ENCODE data around the gene KANSL3. TPM values are rescaled to one million over a fixed set of nuclear protein-coding genes. Genes with fewer than 3 reads are reported as not detected.
"Not testable (repeated sequence)": the region's sequence is repeated elsewhere in the genome, so short reads cannot be mapped to it uniquely, and the experiment has no call there.

Gene KANSL3
- total RNA-seq (ENCODE audit: insufficient read depth, low replicate concordance), result 28.2 TPM

DNA sequence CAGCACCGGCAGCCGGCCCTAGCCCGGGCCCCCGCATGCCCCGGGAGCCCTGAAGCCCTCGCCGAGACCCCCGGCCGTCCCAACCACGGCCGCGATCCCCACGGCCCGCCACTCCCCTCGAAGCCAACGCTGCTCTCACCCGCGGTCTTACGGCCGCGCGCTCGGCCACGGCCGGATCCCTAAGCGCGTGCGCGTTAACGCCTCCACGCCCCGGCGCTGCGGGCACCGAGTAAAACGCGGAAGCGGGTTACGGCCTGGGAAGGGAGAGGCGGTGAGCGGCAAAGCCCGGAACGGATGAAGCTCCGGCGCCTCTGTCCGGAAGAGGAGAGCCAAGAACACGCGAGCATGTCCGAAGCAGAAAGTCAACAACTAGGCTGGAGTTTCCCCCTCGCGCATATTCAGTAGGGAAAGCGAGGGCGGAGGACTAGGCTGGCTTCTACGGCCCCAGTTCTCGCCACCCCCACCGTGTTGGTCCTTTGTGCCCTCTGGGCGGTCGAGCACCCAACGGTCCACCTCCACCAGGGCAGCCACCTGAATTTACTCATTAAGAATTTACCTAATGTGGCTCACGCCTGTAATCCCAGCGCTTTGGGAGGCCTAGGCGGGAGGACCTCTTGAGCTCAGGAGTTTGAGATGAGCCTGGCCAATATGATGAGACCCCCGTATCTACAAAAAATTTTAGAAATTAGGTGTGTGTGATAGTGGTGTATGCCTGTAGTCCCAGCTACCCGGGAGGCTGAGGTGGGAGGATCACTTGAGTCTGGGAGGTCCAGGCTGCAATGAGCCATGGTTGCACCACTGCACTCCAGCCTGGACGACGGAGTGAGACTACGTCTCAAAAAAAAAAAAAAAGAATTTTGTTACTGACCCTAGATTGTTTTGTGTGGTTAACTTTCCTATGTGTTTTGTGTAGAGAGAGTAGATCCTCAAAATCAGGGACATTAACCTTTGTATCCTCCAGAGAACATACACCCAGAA lies at the start of gene KANSL3:
TSS of gene KANSL3 (minus strand) at position 169 of the 978 bp plus-strand sequence. CDS start 1,177 bp downstream, outside the sequence.
- peak; percentile 96 for DNase-seq (ENCODE audit: low spot score)

DNA sequence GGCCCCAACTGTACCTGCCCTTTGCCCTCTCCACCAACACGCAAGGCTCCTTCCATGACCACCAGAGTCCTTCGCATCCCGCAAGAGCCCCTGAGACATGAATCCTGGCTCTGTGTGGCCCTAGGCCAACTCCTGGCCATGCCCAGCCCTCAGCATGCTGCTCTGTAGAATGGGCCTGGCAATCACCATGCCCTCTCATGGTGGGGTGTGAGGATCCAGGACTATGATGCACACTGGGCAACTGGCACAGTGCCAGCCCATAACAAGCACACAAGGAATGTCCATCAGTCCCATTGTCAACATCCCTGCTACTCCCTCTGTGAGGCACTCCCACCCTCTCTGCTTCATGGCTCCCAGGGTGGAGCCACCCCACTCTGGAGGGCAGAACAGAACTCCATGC lies 49.2 kb upstream of the KANSL3 start:
- DNase-seq (ENCODE audit: low spot score), result no peak

DNA sequence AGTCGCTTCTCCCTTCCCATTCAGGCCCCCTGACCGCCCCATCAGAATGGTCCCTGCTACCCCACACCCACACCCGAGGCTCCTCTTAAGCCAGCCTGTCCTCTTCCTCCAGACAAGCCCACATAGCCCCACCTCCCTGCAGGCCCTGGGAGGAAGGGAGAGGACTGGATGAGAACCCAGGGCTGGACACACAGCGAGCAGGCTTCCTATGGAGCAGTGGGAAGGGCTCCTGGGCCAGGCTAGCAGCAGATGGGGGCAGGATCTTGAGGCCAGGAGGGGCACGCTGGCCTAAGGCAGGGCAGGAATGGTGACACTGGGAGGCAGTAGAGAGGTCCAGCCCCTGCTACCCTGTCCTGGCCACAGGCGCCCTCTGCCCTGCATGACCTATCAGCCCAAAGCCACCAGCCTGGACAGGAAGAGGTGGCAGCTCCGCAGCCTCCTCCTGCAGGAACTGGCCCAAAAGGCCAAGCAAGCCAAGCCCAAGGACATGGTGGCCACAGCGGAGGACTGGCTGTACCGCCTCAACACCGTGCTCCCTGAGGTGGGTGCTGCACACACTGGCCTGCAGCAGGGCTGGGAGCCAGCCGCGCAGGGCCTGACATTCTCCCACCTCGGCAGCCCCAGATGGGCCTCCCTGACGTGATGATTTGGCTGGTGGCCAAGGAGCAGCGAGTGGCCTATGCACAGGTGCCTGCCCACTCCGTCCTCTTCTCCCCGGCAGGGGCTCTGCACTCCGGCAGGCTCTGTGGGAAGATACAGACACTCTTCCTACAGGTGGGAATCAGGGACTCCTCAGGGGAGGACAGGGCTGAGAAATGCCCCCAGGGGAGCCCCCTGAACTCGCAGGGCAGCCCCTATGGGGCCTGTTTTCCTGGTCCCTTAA lies 47.7 kb upstream of the KANSL3 start:
- peak; percentile 91 for DNase-seq (ENCODE audit: low spot score)

DNA sequence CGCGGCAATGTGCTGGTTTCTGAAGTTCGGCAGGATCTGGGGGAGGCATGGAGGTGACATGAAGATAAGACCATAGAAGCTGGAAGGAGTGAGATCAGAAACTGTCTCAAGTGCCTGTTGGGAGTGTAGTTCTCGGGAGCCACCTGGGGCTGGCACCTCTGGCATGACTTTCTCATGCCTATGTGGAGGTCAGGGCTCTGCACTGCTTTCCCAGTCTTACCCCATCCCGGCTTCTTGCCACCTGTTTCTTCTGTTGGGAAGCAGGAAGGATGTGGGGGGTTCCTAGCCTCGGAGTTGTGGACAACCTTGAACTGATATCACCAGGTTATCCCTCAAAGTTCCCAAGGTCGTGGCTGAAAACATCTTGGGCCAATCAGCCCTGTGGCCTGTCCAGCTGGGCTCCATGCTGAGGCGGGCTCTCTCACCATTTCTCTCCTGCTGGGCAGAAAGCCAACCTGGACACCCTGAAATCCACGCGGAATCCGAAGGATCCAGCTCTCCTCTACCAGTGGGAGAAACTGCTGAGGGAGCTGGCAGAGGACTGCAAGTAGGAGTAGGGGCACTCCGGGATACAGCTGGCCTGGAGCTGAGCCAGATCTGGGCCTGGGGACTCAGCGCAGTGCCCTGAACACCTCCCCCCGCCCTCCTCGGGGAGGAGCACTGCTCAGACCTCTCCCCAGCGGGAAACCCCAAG lies 46.9 kb upstream of the KANSL3 start:
- peak; percentile 74 for DNase-seq (ENCODE audit: low spot score)

DNA sequence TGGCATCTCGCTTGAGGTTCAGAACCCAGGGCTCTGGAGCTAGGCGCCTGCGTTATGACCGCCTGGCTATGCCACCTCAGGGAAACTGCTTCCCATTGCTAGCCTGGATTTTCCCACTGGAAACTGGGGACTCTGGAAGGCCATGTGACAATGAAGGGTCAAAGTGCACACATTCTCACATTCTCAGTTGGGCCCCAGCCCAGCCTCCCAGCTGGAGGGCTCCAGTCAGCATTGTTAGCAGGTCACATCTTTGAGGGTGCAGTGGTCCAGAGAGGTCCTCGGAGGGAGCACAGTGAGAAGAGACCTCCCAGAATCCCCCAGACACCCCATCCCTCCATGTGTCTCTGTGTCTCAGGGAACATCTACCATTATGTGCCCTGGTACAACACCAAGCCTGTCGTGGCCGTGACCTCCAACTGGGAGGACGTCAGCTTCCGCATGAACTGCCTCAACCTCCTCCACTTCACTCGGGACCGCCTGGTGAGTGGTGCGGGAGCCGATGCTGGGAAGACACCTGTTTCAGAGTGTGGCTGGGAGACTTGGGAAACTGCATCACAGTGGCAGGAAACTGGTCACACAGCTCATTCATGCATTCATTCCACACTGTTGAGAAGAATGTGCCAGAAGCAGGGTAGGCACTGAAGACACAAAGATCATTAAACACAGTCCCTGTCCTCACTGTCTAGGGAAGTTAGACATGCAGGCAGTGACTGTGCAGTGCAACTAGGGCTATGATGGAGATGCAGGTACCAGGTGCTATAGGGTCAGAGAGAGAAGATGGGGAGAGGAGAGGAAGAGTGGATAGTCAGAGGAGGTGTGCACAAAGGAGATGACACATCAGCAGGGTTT lies 46.1 kb upstream of the KANSL3 start:
- no peak for DNase-seq (ENCODE audit: low spot score)

DNA sequence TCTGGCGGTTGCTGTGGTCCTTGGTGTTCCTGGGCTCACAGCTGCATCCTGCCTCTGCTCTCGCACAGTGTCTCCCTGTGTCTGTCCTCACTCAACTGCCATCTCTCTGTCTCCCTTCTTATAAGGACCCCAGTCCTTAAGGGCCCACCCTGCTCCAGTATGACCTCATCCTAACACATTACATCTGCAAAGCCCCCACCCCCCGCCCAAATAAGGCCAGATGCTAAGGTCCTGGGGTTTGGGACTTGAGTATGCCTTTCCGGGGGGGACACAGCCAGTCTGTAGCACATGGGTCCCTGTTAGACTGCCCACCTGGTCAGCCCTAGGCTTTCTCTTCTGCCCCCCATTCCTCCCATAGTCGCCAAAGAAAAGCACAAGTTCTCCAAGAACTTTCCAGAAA lies 45.2 kb upstream of the KANSL3 start:
- DNase-seq (ENCODE audit: low spot score), result no peak

DNA sequence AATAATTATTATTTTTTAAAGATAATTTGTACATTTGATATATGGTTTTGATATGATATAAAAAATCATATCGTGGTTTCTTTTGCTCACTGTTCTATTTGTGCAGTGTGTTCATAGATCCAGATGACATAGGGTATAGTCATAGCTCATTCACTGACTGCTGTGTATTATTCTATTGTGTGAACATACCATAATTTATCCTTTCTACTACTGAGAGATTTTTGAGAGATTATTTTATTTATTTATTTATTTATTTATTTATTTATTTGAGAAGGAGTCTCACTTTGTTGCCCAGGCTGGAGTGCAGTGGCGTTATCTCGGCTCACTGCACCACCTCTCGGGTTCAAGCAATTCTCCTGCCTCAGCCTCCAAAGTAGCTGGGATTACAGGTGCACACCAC lies 43.4 kb upstream of the KANSL3 start:
- DNase-seq (ENCODE audit: low spot score), result no peak

DNA sequence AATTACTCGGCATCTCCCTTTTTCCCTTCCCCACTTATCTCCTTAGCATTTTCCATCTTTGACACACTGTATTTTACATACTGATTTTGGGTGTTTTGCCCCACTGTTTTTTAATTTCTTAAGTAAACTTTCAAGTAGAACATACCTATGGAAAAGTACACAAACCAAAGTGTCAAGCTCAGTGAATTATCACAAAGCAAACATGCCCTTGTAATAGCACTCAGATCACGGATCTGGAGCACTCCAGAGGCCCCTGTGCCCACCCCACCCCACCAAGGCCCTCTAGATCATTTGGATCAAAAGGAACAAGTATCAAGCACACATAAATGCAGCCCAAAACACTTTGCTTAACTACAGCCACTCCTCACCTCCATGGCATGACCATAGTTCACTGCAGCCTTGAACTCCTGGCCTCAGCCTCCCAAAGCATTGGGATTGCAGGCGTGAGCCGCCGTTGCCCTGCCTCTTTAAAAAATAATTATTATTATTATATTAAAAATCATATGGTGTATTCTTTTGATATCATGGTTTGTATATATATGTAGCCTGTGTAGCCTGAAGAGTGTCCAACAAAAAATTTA lies 42.5 kb upstream of the KANSL3 start:
- DNase-seq (ENCODE audit: low spot score), result no peak

DNA sequence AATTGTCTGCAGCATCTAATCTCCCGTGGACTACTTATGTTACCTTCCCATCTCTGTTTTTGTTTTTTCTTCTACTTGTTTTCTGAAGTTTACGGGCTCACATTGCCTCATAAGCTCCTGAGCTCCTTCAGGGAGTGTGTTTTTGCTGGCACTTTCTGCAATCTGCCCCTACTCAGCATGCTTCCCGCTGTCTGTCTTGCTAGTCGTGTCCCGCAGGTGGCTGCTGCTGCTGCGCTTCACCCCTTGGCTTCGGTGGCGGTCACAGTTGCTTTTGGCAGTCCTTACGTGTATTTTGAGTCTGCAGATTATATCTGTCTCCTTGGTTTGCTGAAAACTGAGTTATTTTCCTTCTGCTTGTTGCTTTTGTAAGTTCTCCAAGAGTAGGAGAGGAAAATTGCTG lies 41.7 kb upstream of the KANSL3 start:
- DNase-seq (ENCODE audit: low spot score), result no peak

DNA sequence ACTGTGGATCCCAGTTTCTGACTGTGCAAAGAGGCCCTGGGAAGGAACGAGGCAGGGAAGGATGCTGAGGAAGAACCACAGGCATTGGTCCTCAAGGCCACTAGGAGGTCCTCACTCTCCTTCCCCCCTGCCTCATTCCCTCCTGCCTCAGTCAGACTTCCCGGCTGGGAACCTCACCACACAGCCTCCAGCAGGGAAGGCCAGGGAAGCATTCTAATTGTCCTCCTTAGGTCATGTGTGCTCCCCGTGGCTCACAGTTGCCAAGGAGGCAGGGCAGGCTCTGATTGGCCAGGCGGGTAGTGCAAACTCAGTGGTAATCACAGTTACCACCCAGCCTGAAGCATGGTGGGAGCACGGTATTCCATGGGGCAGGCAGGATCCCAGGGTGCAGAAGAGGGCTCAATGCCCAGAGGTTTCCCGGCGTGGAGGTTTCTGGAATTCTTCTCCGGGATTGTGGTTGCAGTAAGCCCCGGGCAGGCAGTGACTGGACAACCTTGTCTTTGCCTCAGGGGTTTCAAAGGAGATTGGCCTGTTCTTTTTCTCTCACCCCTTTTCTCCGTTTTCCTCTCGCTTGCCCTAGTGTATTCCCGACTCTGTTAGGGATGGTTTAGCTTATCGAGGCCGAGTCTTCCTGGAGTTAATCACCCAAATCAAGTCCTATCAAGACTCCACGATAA lies 31.6 kb upstream of the KANSL3 start:
- no peak for DNase-seq (ENCODE audit: low spot score)

DNA sequence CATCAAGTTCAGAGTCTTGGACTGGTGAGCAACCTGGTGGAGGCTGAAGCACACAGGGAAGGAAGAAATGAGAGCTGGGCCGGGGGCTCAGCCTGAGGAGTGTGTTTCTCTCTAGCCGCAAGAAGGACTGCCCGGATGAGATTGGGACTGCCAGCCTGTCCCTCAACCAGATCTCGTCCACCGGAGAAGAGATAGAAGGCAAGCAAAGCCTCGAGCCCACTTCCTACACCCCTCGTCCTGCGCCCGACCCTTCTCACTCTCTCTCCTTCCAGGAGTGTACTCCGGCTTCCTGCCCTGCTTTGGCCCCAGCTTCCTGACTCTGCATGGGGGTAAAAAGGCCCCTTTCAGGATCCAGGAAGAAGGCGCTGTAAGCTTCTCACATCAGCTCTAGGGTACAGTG lies 30.7 kb upstream of the KANSL3 start:
- DNase-seq (ENCODE audit: low spot score), result no peak

DNA sequence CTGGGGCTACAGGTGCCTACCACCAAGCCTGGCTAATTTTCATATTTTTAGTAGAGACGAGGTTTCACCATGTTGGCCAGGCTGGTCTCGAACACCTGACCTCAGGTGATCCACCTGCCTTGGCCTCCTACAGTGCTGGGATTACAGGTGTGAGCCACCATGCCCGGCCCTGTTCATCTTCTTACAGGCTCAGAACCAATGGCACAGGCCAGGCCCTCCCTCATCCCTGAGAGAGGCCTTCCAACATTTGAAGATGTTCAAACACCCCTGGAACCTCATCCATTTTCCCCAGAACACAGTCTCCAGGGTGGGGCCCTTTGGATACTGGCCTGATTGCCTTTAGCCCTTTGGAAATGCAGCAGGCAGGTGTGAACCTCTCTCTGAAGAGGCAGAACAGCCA lies 27.6 kb upstream of the KANSL3 start:
- DNase-seq (ENCODE audit: low spot score), result not testable (repeated sequence)

DNA sequence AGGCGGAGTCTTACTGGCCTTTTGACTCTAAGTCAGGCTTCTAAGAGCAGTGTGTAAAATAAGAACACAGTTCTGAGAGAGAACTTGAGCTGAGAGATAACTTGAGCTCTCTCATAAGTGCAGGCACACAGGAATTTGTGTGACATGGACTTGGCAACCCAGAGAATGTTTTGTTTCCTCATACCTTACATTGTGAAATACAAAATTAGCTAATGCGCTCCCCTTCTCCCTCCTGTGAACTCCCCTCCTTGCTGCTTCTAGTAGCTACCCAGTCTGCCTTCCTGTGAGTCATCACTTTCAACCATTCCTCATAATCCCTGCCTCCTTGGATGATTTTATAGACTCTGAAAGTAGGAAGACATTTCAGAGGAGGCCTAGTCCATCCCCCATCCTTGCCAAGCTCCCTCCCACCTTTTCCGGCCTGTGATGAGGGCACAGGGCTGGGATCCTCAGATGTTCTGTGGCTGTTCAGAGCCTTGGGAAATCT lies 27.0 kb upstream of the KANSL3 start:
- DNase-seq (ENCODE audit: low spot score), result peak; percentile 94

DNA sequence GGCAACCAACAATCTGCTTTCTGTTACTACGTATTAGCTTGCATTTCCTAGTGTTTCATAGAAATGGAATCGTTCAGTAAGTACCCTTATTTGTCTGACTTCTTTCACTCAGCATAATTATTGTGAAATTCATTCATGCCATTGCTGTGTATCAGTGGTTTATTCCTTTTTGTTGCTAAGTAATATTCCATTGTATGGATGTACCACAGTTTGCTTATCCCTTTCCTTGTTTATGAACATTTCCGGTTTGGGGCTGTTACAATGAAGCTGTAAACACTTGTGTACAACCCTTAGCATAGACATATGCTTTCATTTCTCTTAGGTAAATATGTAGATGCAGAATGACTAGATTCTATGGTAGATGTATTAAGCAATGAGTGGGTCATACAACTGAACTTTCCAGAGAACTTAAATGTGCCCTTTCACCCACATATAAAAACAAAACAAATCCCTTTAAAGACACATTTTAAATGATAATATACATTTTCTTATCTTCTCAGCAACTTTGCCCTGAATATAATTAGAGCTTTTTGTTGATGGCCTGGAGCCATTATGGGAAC lies 26.3 kb upstream of the KANSL3 start:
- DNase-seq (ENCODE audit: low spot score), result no peak

DNA sequence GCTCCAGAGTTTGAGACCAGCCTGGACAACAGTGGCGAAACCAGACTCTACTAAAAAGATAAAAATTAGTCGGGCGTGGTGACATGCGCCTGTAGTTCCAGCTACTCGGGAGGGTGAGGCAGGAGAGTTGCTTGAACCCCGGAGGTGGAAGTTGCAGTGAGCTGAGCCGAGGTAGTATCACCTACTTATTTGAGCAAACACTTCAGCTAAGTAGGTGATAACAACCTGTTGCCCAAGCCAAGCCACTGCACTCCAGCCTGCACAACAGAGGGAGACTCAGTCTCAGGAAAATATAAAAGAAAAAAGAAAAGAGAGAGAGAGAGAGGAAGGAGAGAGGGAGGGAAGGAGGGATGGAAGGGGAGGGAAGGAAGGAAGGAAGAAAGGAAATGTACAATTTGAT lies 25.7 kb upstream of the KANSL3 start:
- DNase-seq (ENCODE audit: low spot score), result no peak

DNA sequence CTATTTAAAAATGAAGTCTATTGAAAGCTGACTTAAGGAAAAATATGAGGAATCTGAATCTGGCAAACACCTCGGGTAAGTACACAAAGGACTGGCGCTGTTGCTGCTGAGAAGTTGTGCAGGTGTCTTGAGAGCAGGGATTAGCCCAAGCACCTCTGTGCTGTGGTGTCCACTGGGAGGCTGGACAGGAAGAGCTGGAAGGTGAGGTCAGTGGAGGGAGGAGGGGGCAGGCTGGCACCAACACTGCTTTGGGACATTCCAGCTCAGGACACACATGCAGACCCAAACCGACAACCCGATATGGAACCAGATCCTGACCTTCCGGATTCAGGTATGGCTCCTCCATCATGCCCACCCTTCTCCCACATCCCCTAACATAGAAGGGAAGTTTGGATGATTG lies 25.1 kb upstream of the KANSL3 start:
- DNase-seq (ENCODE audit: low spot score), result no peak

DNA sequence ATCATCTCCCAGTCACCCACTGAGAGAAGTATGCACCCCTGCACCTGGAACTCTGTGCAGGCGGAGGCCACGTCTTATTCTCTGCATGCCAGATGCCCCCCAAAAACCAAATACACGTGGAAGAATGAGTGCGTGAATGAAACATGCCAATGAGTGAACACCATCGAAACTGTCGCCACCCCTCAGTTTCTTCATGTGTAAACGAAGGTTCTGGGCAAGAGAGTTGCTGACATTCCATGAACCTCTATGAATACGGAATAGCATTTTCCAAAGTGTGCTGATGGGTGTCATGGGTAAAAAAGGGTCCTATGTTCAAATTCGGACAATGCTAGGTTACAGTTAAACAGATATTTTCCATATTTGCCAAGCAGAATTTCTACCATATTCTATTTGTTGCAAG lies 24.2 kb upstream of the KANSL3 start:
- no peak for DNase-seq (ENCODE audit: low spot score)

DNA sequence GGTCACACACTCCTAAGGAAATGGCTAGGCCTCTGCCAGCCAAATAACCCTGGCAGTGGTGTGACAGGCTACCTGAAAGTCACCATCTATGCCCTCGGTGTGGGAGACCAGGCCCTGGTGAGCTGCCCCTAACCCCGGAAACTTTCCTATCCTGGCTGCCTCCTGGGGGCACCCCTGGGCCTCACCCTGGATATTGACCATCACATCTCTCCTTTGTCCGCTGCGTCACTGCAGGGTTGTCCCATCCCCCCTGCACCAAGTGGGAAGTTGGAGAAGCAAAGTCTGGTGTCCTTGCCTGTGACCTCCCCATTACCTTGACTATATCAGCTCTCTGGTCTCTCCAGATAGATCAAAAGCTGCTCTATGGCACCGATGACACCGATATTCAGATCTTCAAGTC lies 23.2 kb upstream of the KANSL3 start:
- no peak for DNase-seq (ENCODE audit: low spot score)

DNA sequence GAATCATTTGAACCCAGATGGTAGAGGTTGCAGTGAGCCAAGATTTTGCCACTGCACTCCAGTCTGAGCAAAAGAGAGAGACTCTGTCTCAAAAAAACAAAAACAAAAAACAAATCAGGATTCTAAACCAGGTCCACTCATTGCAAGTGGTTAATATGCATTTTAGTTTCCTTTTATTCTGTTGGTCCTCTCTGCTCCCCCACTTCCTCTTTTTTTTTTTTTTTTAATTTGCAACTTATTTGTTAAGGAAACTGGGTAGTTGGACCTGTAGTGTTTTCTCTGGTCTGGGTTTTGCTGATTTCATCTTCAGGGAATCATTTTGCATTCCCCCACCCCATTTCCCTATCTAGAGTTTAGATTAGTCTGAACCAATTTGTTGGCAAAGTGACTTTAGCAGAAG lies 18.4 kb upstream of the KANSL3 start:
- DNase-seq (ENCODE audit: low spot score), result no peak

Data from umbilical cord (tissue), 2 donors.